Small intestine (tissue), 7 donors: Measurements from ENCODE around the gene SMARCD3. TPM values are rescaled to one million over a fixed set of nuclear protein-coding genes. Genes with fewer than 3 reads are reported as not detected.
A peak's percentile ranks its signal among the peaks of the same experiment; 100 is the strongest.

Source experiments
- DNase-seq, 2 donors: peaks; one replicate each; pipeline versions ENCODE4 v3.0.0 to v3.0.0-alpha.2; 2013
- FAIRE-seq: peaks from 2 replicates; lab custom pipeline; 2012; peaks lifted over from hg19 to GRCh38; lab: Jason Lieb, UNC
- H3K27ac ChIP-seq, 3 donors: one replicate each; pipeline ENCODE4 v1.5.1; 2013; ENCODE audit warnings: low read length in 2 of 3, mild to moderate bottlenecking in 2 of 3, control low read depth in 1 of 3, inconsistent platforms in 1 of 3, low read depth in 1 of 3, moderate library complexity in 1 of 3
- H3K27me3 ChIP-seq, 3 donors: one replicate each; pipeline ENCODE4 v1.6.1; 2013; ENCODE audit warnings: low read length in 3 of 3, inconsistent platforms in 1 of 3; ENCODE audit not compliant: control insufficient read depth in 3 of 3, insufficient read depth in 3 of 3
- H3K36me3 ChIP-seq, 3 donors: one replicate each; pipeline ENCODE4 v1.6.1; 2013; ENCODE audit warnings: low read length in 3 of 3, inconsistent platforms in 1 of 3, low read depth in 1 of 3, mild to moderate bottlenecking in 1 of 3, moderate library complexity in 1 of 3; ENCODE audit not compliant: control insufficient read depth in 3 of 3, insufficient read depth in 2 of 3
- H3K4me1 ChIP-seq, 3 donors: one replicate each; pipeline ENCODE4 v1.6.1; 2013; ENCODE audit warnings: low read length in 2 of 3, inconsistent platforms in 1 of 3, low read depth in 1 of 3, mild to moderate bottlenecking in 1 of 3, moderate library complexity in 1 of 3; ENCODE audit not compliant: control insufficient read depth in 3 of 3, insufficient read depth in 2 of 3
- H3K4me3 ChIP-seq, 3 donors: one replicate each; pipeline ENCODE4 v1.5.1; 2013; ENCODE audit warnings: low read length in 3 of 3, control low read depth in 1 of 3, inconsistent platforms in 1 of 3, low read depth in 1 of 3, mild to moderate bottlenecking in 1 of 3, moderate library complexity in 1 of 3
- H3K9me3 ChIP-seq, 2 donors: one replicate each; pipeline ENCODE4 v1.6.1; 2013; ENCODE audit warnings: low read depth in 1 of 2, low read length in 1 of 2; ENCODE audit not compliant: control insufficient read depth in 2 of 2, insufficient read depth in 1 of 2
- WGBS, 3 donors: extraction: QIAGEN DNeasy Blood & Tissue Kit; methylation state at CpG; one replicate each; pipeline ENCODE4 v1.1.7; 2013; 5-methylcytosine and 5-hydroxymethylcytosine counted together
- polyA plus RNA-seq, 4 donors: library from polyadenylated mRNA; stranded (reverse) in 3 of 4; unstranded in 1 of 4; fragments of 200-250 nt in 3 of 4; fragments of 120-200 nt in 1 of 4; gene quantifications; one replicate each; pipeline versions ENCODE4 v1.2.1 to v1.2.3, GENCODE V29; 2013
- donor health status: healthy with polysubstance abuse.
- donor health status: control.
- donor health status: control.
- donor health status: Bipolar disorder and iron deficiency.
- donor health status: healthy.

SMARCD3 gene
- polyA plus RNA-seq, 4 donors = 0.89 to 16.0 (median 10.3) TPM

DNA sequence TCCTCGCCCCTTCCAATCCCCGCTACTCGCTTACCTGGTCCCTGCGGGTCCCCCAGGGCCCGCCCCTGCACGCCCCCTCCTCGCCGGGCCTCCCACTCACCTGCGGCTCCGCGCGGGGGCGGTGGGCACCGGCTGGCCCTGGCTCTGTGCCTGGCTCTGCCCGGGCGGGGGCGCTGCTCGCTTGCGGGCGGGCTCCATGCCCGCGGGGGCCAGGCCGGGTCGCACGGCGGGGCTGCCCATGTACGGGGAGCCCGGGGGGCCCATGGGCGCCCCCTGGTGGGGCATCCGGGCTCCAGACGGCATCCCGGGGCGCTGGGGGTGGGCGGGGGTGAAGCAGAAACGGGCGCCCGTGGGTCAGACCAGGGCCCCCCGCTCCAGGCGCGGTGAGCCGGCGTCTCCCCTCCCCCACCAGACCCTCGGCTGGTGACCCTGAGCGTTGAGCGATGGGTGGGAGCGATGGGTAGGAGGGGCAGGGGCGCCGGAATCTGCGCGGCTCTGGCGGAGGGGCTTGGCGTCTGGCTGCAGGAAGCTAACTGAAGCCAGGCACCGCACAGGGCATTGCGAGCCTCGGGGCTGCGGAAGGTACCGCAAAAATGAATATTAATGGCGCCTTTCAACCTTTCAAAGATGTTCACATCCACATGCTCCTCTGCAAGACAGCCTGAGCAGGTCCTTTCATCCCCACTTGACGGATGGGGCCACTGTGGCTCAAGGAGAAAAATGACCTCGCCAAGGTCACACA lies 3.0 kb downstream of the SMARCD3 start:
- Histone ChIP-seq H3K27ac (no peak overlapping the region), H3K27me3 (peaks cover 0 to 44% (median 4%) of the 10 kb centered on the region in 3 donors), H3K4me3 (peak overlapping the region in 1 of 3 donors; percentile 36), H3K4me1 (peaks cover 4 to 32% (median 5%) of the 10 kb centered on the region in 3 donors), H3K9me3 (no peaks in the 10 kb centered on the region), H3K36me3 (peaks cover 0 to 18% (median 0%) of the 10 kb centered on the region in 3 donors)
- FAIRE-seq (no peak), DNase-seq (peak in 1 of 2 donors; percentile 57)
- 1 to 4% (median 3%) methylated on average over 30 to 60 of the region's 60 CpGs for WGBS, 3 donors

DNA sequence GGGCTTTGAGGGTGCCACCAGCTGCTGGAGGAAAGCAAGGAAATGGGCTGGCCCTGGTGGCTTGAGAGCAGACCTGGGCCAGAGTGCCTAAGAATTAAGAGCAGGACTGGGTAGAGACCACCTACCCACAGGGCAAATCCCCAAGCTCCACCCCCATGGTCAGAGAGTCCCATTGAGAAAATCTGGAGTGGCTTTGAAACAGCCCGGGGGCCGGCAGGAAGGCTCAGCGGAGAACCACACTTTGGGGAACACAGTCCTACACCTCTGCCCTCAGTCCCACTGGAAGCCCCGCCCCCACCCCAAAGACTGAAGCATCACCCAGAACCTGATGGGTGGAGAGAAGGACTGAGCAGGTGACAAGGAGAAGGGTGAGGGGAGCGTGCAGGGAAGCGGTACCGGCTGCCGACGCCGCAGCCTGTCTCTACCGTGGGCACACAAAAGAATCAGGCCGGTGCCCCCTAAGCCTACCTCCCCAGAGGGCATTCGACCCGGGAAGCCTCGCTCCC lies 3.6 kb downstream of the SMARCD3 start:
- Histone ChIP-seq H3K27me3 (peaks cover 0 to 38% (median 4%) of the 10 kb centered on the region in 3 donors), H3K4me1 (peaks cover 4 to 28% (median 5%) of the 10 kb centered on the region in 3 donors), H3K4me3 (peak overlapping the region in 1 of 3 donors; percentile 36), H3K9me3 (no peaks in the 10 kb centered on the region), H3K36me3 (peaks cover 0 to 23% (median 0%) of the 10 kb centered on the region in 3 donors), H3K27ac (no peak overlapping the region)
- FAIRE-seq (no peak), DNase-seq (no peak)
- 9 to 15% (median 13%) methylated on average over 14 to 15 of the region's 15 CpGs for WGBS, 3 donors

- Histone ChIP-seq H3K27me3 (peaks cover 0 to 38% (median 4%) of the 10 kb centered on the region in 3 donors), H3K4me3 (no peak overlapping the region), H3K36me3 (peaks cover 0 to 29% (median 0%) of the 10 kb centered on the region in 3 donors), H3K9me3 (no peaks in the 10 kb centered on the region), H3K27ac (no peak overlapping the region), H3K4me1 (peaks cover 4 to 22% (median 5%) of the 10 kb centered on the region in 3 donors)
- FAIRE-seq (no peak), DNase-seq (peak; percentile 56 to 57)
- WGBS, 3 donors = 15 to 28% (median 19%) methylated on average over 10 of the region's 10 CpGs
Observed at GRCh38 chr7:151244196-151244840, 4.2 kb downstream of the SMARCD3 start.

DNA sequence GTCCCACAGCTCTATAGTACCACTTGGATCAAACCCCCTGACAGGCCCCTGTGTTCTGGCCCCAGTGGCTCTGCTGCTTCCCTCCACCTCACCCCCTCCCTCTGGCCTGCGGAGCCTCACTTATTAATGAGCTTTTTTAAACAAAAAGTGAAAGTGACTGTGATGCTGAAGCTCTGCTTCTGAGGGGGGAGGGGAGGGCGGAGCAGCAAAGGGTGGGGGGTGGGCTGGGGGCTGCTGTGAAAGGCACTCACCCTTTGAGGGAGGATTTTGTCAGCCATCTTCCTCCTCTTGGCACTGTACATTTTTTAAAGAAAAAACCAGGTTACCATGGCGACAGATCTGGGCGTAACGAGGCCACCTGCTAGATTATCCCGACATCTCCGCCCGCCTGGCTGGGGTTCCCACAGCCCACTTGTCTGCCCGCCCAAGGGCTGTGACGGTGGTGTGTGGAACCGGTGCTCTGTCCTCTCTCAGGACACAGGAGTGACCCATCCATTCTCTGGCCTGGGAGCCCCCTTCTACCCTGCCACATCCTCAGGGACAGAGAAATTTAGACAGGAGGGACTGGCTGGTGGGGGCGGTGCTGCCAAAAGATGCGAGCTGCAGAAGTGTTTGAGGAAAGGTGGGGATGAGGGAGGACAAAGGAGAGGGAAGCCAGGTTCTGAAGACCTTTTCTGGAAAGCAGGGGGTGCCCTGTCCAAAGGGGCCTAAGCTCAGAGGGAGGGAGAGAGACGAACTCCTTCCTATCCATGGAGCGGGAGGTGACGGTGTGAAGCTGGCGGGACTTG lies 4.9 kb downstream of the SMARCD3 start:
- Histone ChIP-seq H3K27ac (no peak overlapping the region), H3K4me3 (peak overlapping the region in 1 of 3 donors; percentile 39), H3K36me3 (peaks cover 0 to 36% (median 3%) of the 10 kb centered on the region in 3 donors), H3K27me3 (peaks cover 0 to 38% (median 4%) of the 10 kb centered on the region in 3 donors), H3K4me1 (peaks cover 4 to 20% (median 5%) of the 10 kb centered on the region in 3 donors), H3K9me3 (no peaks in the 10 kb centered on the region)
- 13 to 28% (median 16%) methylated on average over 17 of the region's 17 CpGs for WGBS, 3 donors
- FAIRE-seq = no peak
- DNase-seq = peak in 1 of 2 donors; percentile 42

- WGBS, 3 donors = 19 to 44% (median 27%) methylated on average over 2 of the region's 2 CpGs
- Histone ChIP-seq H3K27ac (no peak overlapping the region), H3K27me3 (peaks cover 0 to 38% (median 4%) of the 10 kb centered on the region in 3 donors), H3K4me3 (peak overlapping the region in 1 of 3 donors; percentile 39), H3K36me3 (peaks cover 3 to 42% (median 3%) of the 10 kb centered on the region in 3 donors), H3K4me1 (peaks cover under 1 to 20% (median 5%) of the 10 kb centered on the region in 3 donors), H3K9me3 (no peaks in the 10 kb centered on the region)
- FAIRE-seq = no peak
- no peak for DNase-seq
Observed at GRCh38 chr7:151243045-151243349, 5.5 kb downstream of the SMARCD3 start.

DNA sequence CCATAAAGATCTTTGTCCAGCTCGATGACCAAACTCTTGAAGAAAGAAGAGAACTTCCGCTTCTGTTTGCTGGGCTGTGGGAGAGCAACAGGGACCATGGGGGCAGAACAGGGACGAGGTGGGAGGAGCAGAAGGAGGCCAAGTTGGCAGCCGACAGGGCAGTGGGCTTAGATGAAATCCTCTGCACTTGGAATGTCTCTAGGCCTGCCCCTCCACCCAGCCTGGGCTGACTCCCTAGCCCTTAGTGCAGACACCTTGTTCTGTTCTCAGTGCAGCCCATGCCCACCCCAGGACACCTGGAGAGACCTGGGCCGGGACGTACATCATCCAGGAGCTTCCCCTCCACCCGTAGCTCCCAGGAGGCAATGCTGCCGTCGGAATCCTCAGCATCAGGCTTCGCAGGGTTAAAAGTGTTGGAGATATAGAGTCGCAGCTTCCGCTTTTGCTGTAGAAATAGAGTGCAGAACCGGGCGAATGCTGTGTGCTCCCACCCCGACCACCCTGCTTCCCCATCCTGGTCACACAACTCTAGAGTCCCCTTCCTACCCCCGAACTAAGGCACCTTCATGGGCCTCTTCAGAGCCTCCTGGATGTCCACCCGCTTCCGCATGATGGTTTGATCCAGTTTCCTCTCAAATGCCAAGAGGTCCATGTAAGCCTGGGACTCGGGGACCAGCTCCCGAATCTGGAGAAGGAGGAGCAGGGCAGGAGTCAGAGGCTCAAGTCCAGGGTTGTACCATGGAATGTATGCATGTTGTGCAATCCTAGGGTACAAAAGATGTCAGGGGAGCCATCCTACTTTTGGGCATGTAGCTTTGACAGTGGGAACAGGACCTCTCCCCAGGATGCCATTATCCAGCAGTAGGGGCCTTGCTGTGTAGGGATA lies 6.1 kb downstream of the SMARCD3 start:
- peaks cover 5 to 48% (median 7%) of the 10 kb centered on the region in 3 donors for H3K36me3 ChIP-seq
- H3K27me3 ChIP-seq = peaks cover 0 to 37% (median 4%) of the 10 kb centered on the region in 3 donors
- no peak overlapping the region for H3K4me3 ChIP-seq
- H3K27ac ChIP-seq = no peak overlapping the region
- no peak for FAIRE-seq
- peaks cover 0 to 15% (median 5%) of the 10 kb centered on the region in 3 donors for H3K4me1 ChIP-seq
- H3K9me3 ChIP-seq = no peaks in the 10 kb centered on the region
- 53 to 66% (median 63%) methylated on average over 19 to 20 of the region's 20 CpGs for WGBS, 3 donors
- DNase-seq = no peak

- 87 to 89% (median 88%) methylated on average over 9 of the region's 9 CpGs for WGBS, 3 donors
- no peaks in the 10 kb centered on the region for H3K9me3 ChIP-seq
- H3K4me1 ChIP-seq = peaks cover 0 to 12% (median 5%) of the 10 kb centered on the region in 3 donors
- FAIRE-seq = no peak
- no peak overlapping the region for H3K27ac ChIP-seq
- H3K27me3 ChIP-seq = peaks cover 0 to 30% (median 4%) of the 10 kb centered on the region in 3 donors
- no peak overlapping the region for H3K4me3 ChIP-seq
- no peak for DNase-seq
- H3K36me3 ChIP-seq = peaks cover 8 to 54% (median 10%) of the 10 kb centered on the region in 3 donors
Observed at GRCh38 chr7:151241755-151242096, 6.8 kb downstream of the SMARCD3 start.
